ENCODE data around the gene GALNT10.

- TF ChIP-seq POLR2A (IDR thresholded peaks at IDR 0.05): no peak
- no peak for TF ChIP-seq CTCF (IDR thresholded peaks at IDR 0.05)
Measured at GRCh38 chr5:154253807-154254206, 63.3 kb downstream of the GALNT10 start.
